DMS114 treated with DMSO at 0.1 percent for 48 hours (cell line): ENCODE measurements around the gene IL17RD.

Experiments
- DNase-seq: peaks from one replicate; lab custom pipeline; 2025; ENCODE audit not compliant: unreplicated experiment; lab: John Stamatoyannopoulos, UW

IL17RD gene

DNA sequence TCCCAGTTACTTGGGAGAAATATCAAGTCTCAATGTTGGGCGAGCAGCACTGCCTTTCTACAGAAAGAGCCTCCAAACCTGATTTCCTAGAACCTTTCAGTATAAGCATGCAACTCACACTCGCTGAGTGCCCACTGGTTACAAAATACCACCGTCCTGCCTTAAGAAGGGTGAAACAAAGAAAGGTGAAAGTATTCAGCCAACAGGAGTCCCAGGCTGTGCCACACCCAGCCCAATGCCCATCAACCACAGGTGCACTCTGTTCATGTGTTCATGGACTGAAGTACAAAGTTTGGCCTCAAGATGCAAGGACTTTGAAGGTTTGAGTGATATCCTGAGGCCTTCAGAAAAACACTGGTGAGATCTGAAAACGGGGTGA lies 34.0 kb downstream of the IL17RD start:
- no peak for DNase-seq

DNA sequence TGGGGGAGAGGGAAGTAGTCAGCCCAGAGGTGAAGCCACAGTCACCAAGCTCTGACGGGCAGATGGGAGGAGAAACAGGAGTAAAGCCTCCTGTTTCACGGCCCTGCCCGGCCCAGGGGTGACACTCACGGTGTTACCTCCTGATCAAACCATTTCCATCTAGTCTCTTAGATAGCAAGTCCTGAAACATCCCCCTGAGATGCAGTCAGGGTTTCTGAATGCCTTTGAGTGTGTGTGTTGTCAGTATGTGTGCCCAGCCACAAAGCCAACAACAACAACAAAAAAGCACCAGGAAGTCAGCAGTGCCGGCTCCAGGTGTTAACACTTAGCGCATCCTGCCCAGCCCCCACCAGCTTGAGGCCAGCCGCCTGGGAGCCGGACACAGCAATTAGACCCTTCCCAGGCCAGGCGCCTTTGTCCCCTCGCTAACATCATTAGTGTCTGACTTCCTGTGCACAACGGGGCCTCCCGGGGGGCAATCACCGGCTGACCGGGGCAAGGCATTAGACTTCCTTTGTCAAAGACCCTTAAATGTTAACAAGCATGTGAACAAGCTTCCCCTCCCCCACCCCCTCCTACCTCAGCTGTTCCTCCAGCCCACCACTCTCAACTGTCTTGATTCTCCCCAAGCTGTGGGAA lies 34.5 kb downstream of the IL17RD start:
- DNase-seq = no peak

DNA sequence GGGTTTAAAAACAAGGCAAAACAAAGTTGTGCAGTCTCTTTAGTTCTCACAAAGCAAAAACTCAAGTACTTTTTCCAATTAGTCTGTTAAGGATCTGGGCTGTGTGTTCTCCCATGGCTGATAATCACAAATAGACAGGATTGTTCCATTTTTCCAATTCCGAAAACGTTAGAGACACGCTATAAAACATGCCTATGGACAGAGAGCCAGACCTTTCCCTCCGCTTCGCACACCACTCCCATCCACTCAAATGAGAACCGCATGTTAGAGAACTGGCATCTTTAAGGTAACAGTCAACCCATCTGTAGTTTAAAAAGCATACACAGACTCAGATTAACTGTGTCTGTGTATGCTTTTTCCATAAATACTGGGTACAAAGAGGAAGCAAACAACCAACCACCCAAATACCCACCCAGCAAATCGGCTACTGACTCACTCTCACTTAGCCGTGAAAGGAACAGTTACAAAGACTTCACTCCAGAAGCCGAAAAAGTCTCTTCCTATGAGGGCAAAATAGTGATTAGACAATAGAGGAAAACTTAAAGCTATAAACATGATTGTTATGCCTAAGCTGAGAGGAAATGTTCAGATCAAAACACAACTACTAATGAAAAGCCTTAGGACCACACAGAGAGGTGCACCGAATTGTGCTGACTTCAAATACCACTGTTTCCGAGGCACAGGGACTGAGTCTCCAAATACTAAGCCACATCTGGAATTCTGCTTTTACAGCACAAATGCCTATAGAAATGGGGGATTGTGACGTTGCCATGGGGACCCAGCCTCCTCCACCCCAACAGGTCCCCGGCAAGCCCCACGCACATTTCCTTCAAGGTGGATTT lies 36.1 kb downstream of the IL17RD start:
- DNase-seq = no peak

DNA sequence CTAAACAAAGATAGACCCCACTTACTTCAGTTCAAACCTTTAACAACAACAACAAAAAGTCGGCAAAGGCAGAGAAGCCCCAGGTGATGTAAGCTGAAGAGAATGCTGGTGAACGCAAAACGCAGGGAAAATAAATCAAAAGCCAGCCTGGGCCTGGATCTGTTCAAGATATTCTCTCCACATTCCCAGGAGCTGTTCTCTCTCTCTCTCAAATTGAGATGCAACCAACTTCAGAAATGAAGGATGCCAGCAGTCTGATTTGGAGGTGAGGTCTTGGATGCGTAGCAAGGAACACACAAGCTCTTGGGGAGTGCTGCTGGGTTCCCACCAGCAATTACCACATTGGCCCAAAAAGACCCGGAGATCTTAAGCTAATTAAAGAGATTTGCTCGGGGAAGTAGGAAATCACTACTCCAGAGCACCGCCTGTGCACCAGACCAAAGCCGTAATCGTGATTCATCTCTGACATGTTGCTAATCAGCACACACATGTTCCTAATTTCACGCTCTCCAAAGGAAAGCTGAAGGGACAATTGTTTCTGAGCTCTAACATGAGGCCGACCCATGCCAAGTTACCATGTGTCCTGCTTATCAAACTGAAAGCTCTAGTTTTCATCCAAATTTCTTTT lies 37.1 kb downstream of the IL17RD start:
- no peak for DNase-seq

DNA sequence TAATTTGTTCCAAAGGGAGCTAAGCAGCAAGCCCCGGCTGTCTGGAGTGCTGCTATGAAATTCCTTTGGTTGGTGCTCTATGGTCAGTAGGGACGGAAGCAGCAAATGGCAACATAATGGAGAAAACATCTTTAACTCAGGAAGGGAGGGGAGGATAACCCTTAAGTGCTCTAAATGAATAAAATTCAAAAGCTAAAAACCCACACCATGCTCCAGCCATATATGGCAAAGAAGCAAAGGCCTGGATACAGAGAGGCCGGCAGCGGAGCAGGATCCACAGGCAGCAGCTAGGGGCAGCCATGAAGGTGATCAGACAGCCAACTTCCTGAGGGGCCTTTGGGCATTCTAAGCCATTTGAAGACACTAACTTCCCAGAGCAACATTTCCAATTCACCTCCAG lies 38.9 kb downstream of the IL17RD start:
- DNase-seq = no peak

DNA sequence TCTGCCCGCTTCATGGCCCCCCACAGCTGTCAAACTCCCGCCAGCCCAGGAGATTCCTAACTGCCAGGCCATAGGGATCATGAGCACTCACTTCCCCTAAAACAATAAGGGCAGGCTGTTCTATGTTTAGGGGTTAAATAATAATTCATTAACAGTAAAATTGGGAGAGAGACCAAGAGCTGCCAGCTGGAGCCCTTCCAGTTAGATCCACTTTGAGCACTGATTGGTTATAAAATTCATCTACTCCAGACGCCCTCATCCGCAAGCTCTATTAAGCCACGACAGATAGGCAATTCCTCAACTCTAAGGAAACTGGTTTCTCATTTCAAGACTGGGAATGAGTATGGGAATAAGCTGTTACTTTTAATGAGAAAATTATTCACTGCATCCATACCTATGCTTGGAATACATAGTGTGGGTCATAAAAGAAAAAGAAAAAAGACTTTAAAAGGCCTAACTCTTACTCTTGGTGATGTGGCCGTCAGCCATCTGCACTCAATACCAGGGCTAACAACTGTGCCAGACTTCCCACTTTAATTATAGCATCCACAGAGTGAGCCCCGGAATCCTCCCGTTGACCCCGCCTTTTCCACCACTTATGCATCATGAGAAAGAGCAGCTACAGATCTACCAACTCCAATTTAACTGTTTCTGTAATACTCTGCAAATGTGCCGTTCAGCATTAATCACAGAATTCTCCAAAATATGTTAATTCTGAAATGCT lies 44.5 kb downstream of the IL17RD start:
- no peak for DNase-seq

DNA sequence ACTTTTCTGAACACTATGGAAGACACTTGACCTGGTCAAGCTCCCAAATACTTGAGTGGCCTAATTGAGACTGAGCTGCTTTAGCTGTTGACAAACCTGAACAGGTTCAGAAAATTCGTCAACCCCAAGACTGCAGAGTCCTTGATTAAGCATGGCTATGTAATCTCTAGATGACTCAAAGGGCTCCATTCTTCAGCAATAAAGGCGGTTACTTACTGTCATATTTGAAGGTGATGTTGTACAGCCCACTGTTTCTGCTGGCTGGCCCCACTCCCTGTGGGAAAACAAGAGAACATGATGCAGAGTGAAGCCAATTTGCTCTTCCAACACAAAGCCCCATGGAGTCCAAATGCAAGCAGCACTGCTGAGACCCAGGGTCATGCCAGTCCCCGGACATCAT lies 45.1 kb downstream of the IL17RD start:
- DNase-seq = no peak

DNA sequence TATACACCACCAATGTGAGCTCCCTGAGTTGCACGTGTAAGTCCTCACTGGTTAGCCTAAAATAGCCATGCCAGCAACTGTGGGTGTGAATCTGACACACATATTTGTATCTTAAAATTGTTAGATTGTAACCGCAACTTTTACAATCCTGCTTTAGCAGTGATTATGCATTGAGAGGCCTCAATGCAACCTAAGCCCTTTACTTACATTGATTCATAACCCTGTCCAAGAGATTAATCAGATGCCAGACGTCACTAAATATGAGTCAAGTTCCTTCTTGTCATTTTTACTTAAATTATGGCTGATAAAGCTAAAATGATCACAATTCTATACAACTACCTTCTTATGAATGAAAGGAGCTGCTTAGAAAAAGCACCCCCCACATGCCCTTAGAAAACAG lies 46.9 kb downstream of the IL17RD start:
- no peak for DNase-seq

DNA sequence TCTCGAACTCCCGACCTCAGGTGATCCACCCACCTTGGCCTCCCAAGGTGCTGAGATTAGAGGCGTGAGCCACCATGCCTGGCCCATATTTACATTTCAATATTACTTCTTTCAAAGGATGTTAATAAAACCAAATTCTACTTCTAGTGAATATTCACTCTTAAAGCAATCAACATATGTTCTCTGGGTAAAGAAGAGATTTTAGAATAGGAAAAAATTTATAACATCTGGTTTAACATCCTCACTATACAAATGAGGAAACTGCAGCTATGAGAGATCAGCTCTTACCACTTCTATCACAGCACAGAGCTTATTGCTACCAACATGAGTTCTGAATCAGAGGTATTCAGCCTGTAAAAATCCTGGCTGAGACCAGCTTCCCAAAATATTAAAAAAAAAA lies 48.7 kb downstream of the IL17RD start:
- DNase-seq = no peak

DNA sequence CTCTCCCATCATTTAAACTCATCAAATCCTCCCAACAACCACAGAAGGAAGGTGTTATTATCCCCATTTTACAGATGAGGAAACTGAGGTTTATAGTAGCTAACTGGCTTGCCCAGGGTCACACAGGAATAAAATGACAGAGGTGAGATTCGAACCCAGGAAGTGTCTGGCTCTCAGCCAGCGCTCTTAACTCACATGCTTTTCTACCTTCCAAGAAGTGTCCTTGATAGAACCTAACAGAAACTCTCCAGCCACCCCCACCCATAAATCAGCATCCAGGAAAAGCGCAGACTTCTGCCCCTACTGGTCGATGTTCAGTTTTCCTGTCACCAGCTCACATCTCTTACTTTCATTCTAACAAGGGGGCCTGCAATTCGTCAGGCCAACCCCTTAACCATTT lies 52.9 kb downstream of the IL17RD start:
- no peak for DNase-seq

DNA sequence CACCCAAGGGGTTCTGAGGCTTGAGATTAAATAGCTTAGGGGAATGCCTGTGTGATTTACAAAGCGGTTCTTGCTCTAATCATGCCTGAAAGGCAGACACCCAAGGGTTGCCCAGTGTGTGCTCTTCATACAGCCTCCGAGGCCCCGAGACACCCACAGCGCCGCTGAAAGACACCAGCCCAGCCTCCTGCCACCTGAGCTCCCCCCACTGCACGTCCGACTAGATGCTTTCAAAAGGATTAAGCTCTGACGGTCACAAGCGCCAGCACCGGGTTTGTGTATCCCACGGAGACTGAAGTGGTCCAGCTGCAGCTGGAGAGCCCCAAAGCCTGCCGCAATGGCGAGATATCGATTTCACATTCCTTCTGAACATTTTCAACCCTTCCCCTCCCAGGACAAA lies 54.4 kb downstream of the IL17RD start:
- no peak for DNase-seq

DNA sequence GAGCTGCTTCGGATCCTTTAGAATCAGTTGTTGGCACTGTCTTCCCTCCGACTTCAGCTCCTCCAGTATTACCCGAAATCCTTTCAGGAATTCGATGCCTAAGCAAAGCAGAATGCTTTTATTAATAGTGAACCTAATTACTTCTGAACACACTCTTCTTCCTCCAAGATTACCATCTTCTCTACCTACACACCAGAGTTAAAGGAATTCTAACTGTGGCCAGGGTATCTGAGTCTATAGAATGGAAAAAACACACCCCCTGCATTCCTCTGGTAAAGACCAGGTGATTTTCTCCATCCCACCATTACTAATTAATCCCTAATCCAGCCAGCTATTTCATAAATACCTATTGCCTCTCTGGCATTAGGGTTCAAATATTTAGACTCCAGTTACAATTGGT lies 54.9 kb downstream of the IL17RD start:
- DNase-seq = no peak

DNA sequence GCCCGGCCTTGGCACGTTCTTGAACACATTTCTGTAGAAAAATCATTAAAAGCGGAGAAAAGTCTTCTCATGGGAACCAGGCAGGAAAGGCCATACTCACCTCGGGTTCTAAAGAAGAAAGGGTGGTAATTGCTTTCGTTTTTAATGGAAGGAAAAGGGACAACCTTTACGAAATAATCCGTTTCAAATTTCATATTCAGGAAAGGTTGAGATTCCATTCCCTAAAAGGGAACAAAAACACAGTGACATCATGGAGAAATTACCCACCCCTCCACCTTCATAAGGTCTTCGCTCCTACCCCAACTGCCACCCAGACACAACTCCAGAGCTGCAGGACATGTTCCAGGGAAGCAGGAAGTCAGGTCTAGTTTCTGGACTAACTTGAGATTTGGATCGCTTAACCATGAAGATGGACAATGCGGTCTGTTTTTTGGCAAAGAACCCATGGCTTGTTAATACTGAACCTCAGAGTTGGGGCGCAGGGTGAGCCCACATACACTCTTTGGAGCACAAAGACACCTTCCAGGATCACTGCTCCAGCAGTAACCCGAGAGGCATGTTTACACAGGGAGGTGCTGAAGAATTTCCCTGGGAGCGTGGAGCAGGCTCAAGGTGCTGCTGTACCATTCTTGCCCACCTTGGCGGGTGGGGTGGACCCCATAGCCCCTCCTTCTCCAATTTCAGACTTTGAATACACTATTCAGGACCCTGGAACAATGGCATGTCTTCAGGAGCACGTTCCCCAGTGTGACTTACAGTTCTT lies 55.5 kb downstream of the IL17RD start:
- no peak for DNase-seq

DNA sequence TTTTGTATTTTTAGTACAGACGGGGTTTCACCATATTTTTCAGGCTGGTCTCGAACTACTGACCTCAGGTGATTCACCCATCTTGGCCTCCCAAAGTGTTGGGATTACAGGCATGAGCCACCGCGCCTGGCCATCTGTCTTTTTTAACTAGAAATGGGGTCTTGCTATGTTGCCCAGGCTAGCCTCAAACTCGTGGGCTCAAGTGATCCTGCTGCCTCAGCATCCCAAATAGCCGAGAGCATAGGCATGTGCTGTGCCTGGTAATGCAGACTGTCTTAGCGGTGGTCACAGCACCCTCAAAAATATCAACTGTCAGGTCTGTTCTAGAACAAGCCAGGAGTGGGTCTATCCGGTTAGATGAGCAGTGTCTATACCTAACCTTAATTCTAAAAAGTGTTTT lies 56.5 kb downstream of the IL17RD start:
- no peak for DNase-seq

DNA sequence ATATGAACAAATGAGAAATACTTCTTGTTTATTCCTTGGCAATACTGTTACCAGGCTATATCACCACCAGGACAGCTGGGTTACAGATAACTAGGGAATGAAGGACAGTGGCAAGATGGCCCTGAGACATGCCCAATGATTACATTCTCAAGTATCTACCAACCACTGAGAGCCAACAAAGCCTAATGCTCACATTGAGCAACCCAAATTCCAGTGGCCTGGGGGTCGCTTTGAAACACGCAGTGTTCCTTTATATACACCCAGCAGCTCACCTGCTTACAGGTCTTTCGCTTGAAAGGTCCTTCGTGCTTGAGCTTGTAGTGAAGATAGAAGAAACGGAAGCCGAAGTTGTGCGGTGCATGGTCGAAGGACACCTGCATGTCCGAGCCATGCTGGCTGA lies 59.6 kb downstream of the IL17RD start:
- no peak for DNase-seq

DNA sequence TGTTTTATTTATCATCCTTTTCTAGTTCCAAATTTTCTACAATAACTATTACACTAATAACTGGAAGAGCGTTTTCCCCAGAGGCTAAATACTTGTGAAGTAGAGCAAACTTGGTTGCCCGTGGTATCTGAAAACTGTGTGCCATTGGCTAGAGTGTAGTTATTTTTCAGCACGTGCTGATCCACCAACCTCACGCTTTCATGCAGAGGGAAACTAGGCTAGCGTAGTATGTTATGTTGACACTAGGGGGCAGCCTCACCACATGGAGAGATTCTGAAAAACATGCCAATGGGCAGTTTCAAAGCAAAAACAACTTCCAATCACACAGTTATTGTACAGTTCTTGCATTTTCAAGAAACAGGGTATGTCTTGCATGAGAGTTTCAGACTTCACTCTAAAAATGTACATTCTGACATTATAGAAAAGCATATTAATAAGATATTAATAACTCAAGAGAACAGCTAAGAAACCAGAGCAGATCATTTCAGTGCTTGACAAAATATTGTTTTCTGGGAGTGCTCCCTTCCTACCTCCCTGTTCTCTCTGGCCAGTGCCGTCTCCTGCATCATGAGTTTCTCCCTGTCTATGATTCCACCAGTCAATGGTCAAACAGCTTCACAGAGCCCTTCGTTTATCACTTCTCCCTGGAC lies 65.0 kb downstream of the IL17RD start:
- peak; percentile 53 for DNase-seq

DNA sequence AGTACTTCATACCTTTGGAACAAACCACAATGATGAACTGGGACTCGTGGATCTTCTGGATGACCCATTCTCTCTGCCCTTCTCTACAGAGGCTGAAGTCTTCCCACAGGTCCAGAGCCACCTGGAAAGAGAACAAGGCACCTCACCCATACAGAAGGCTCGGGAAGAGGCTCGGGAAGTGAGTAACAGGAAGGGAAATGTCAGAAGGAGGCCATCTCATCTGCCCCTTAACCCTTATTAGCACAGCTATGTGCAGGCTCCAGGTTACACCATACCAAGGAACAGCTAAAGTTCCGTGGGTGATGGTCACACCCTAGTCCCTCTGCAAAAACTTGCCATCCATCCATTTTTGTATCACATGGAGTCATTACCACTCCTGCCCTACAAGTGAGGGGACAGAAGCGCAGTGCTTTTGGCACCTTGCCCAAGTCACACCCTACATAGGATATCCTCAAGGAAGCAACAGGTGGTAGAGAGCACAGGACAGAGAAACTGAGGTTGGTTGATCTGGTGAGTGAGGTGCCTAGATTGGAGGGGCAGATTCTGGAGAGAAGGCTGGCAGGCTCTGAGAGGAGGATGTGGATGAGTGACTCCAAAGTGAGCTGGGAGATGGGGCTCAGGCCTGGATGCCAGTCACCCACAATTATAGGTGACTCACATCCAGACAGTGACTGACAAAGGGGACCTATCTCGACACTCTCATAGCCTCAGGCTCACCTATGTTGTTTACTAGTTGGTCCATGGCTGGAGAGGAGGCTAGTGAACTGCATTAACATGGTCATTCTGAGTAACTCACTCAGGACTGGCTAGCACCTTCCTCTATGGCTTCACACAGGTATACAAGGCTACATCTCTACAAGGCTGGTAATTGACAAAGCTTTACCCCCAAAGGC lies 66.5 kb downstream of the IL17RD start:
- no peak for DNase-seq

DNA sequence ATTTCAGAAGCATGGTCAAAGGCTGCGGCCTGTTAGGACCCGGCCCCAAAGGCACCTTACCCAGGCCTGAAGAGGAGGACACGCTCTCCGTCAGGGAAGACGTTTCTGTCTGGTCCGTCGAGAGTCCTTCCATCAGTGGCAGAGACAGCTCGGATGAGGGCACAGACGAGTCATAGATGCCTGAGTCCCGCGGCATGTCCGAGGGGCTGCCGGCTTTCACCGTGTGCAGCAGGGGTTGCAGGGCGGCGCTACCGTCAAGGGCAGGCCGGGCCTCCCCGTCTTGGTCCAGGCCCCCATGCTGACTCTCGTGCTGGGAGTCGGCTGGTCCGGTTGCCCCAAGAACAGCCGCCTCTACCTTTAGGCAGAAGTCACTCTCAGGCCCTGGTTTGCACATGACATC lies 67.6 kb downstream of the IL17RD start:
- DNase-seq = no peak

DNA sequence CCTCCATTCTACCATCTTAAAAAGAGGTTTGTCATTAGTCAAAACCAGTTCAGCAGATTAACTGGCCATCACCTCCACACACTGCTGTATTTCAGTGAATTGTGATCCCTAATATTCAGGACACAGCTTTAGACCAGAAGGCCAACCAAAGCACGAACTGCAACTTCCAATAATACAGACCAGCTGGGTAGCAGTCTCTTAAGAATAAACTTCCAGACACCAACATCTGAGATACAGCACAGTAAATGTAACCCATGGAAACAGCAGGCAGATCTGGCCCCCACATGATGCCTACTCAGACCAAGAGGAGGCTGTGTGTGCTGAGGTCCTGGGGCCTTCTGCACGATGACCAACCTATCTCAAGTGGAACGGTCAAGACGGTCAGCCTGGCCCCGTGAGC lies 69.8 kb downstream of the IL17RD start:
- no peak for DNase-seq

DNA sequence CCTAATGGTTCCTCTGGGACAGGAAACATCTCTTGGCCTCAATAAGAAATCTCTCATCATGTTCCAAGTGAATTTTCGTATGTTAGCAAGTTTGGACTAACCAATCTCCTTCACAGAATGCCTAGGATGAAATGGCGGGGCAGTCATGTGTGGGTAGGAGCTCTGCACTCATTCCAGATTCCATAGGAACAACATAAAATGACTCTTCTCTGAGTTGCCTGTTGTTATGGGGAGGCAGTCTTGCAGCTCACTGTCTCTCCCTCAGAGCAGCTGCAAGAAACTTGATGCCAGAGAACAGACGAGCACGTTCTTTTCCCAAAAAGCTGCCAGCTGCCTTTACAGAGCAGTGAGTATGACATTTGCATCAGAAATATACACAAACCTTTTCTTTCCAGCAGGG lies 70.6 kb downstream of the IL17RD start:
- no peak for DNase-seq
